Activated T-helper 1 cell treated with anti-CD3 and anti-CD28 coated beads, Interleukin-12 subunit alpha, Interleukin-12 subunit beta, Interleukin-2, Interleukin-4 antibody, amounts not matched to agents 30 ng/mL and 10 ng/mL and 1 ng/mL, durations not matched to agents 14 hours and 24 hours and 36 hours (primary cell): ENCODE results near the gene SLC24A3. TPM values are rescaled to one million over a fixed set of nuclear protein-coding genes. Genes with fewer than 3 reads are reported as not detected.

Experiments
- DNase-seq: peaks from one replicate; pipeline ENCODE4 v3.0.0; 2021; ENCODE audit warnings: low spot score
- H3K27ac Mint-ChIP-seq: one replicate; pipeline ENCODE4 v1.8.0; 2021; ENCODE audit warnings: mild to moderate bottlenecking, mixed read lengths
- H3K27me3 Mint-ChIP-seq: one replicate; pipeline ENCODE4 v1.8.0; 2022; ENCODE audit warnings: mild to moderate bottlenecking, moderate library complexity, mixed read lengths; ENCODE audit not compliant: insufficient read depth
- H3K36me3 Mint-ChIP-seq: one replicate; pipeline ENCODE4 v1.8.0; 2021; ENCODE audit warnings: low read depth, mixed read lengths
- H3K4me1 Mint-ChIP-seq: one replicate; pipeline ENCODE4 v1.8.0; 2021; ENCODE audit warnings: low read depth, mixed read lengths
- H3K4me3 Mint-ChIP-seq: one replicate; pipeline ENCODE4 v1.8.0; 2021; ENCODE audit warnings: mild to moderate bottlenecking, moderate library complexity, mixed read lengths
- H3K9me3 Mint-ChIP-seq: one replicate; pipeline ENCODE4 v1.8.0; 2021; ENCODE audit warnings: mixed read lengths
- intact Hi-C: fragments of 100-400 bp; cut with micrococcal nuclease; formaldehyde crosslinking; loops from one replicate; pipeline ENCODE4 v1.15.1; 2024
- total RNA-seq: library from RNA; stranded (reverse); gene quantifications from 2 replicates; pipeline ENCODE4 v1.2.3, GENCODE V29; 2022

The SLC24A3 gene
- total RNA-seq, 1 donor from 2014 or later: not detected

DNA sequence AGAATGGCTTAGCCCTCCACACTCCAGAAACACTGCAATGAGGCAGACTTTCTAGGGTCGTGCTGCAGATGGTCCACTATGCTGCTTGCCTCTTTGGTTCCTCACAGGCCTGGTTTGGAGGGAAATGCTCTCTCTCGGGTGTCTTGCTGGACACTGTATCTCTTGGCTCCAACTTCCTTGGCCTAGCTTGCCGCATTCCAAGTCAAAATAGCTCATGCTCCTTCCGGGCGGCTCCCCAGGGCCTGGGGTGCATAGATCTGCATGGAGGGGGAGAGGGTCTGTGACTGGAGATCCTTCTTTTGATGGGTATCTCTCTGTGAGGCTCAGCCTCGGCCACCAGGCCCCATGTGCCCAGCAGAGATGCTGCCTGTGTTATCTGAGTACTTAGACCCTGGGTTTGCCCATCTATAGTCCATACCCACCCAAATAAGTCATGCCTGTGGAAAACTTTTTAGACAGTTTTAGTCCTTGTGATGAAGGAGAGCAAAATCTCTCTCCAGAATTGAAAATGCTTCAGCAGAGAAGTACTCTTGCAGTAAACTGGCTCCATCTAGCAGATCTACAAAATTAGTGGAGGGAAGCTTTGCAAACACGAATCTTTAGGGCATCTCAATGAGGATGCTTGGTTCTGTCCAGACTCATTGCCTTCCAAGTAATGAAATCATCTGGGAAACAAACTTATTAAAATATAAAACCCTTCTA, 281.5 kb downstream of the SLC24A3 start:
- Mint-ChIP-seq H3K27me3 (no peaks in the 10 kb centered on the region), H3K4me3 (no peak overlapping the region), H3K36me3 (no peaks in the 10 kb centered on the region), H3K9me3 (no peaks in the 10 kb centered on the region), H3K4me1 (no peaks in the 10 kb centered on the region), H3K27ac (no peak overlapping the region)
- intact Hi-C loops: no loop called here
- DNase-seq: no peak

DNA sequence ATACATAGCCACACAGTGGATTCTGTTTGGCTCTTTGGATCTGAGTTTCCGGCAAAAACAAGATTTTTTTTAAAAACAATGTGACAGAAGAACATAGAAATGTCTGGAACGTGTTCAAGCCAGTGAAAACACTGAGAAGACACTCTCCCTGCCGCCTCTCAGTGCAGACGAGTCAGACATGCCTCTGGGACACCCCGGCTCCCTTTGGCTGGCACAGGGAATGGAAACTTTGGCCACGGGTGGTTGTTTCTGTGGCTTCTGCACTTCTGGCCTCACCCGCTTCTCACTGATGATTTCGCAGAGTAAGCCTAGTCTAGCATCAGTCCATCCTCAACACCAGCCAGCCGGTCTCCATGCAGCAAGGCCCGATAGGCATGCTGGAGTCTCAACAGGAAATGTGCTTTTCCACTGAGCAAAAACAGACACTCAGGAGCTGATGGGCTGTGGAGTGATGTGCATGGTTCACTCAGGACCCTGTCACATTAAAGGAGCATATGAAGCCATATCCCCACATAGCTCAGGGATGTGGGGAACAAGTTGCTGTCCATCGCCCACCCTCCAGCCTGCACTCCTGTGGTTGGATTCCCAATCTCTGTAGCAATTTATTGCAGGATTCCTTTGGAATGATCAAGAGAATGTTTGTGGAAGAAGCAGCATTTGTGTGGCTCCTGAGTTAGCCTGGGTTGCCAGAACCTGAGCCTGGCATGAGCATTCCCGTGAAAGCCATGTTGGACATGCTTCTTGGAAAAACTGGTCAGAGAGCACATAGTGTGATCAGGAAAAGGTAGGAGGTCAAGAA, 283.7 kb downstream of the SLC24A3 start:
- H3K36me3 Mint-ChIP-seq: no peaks in the 10 kb centered on the region
- intact Hi-C loops: no loop called here
- no peak overlapping the region for H3K27ac Mint-ChIP-seq
- H3K9me3 Mint-ChIP-seq: no peaks in the 10 kb centered on the region
- DNase-seq: no peak
- H3K27me3 Mint-ChIP-seq: no peaks in the 10 kb centered on the region
- H3K4me1 Mint-ChIP-seq: no peaks in the 10 kb centered on the region
- no peak overlapping the region for H3K4me3 Mint-ChIP-seq

GRCh38 chr20:19497064-19497463, 284.6 kb downstream of the SLC24A3 start:
- Mint-ChIP-seq H3K4me1 (no peaks in the 10 kb centered on the region), H3K4me3 (no peak overlapping the region), H3K36me3 (no peaks in the 10 kb centered on the region), H3K9me3 (no peaks in the 10 kb centered on the region), H3K27me3 (no peaks in the 10 kb centered on the region), H3K27ac (no peak overlapping the region)
- DNase-seq: no peak
- intact Hi-C loops: no loop called here

GRCh38 chr20:19498756-19499155, 286.3 kb downstream of the SLC24A3 start:
- Mint-ChIP-seq H3K4me1 (no peaks in the 10 kb centered on the region), H3K9me3 (no peaks in the 10 kb centered on the region), H3K27me3 (no peaks in the 10 kb centered on the region), H3K27ac (no peak overlapping the region), H3K36me3 (no peaks in the 10 kb centered on the region), H3K4me3 (no peak overlapping the region)
- intact Hi-C loops: no loop called here
- no peak for DNase-seq

- Mint-ChIP-seq H3K4me1 (no peaks in the 10 kb centered on the region), H3K4me3 (no peak overlapping the region), H3K27ac (no peak overlapping the region), H3K27me3 (no peaks in the 10 kb centered on the region), H3K9me3 (no peaks in the 10 kb centered on the region), H3K36me3 (no peaks in the 10 kb centered on the region)
- intact Hi-C loops: no loop called here
- no peak for DNase-seq
Observed at GRCh38 chr20:19501476-19502115, 289.2 kb downstream of the SLC24A3 start.

DNA sequence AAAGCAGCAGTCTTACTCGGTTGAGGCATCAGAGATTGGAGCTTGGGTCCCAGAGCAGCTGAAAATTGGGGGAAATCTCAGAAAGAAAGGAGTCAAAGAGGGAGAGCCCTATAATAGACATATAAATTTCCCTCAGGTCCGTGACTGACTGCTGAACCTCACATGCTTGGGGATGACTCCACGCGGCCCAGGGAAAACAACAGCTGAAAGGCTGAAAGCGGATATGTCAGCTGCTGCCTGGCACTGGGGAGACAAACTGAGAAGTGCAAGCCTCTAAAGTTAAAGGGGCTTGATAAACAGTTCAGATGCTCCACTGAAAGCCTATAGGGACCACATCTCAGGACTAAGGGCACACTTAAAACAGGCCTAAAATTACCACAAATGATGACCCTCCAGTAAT, 289.7 kb downstream of the SLC24A3 start:
- Mint-ChIP-seq H3K4me3 (no peak overlapping the region), H3K27me3 (no peaks in the 10 kb centered on the region), H3K36me3 (no peaks in the 10 kb centered on the region), H3K4me1 (no peaks in the 10 kb centered on the region), H3K27ac (no peak overlapping the region), H3K9me3 (no peaks in the 10 kb centered on the region)
- DNase-seq: no peak
- intact Hi-C loops: no loop called here

GRCh38 chr20:19504251-19504650, 291.8 kb downstream of the SLC24A3 start:
- no peaks in the 10 kb centered on the region for H3K9me3 Mint-ChIP-seq
- H3K4me3 Mint-ChIP-seq: no peak overlapping the region
- no peak for DNase-seq
- H3K27me3 Mint-ChIP-seq: no peaks in the 10 kb centered on the region
- H3K27ac Mint-ChIP-seq: no peak overlapping the region
- no peaks in the 10 kb centered on the region for H3K36me3 Mint-ChIP-seq
- intact Hi-C loops: no loop called here
- H3K4me1 Mint-ChIP-seq: no peaks in the 10 kb centered on the region

- no peaks in the 10 kb centered on the region for H3K27me3 Mint-ChIP-seq
- intact Hi-C loops: no loop called here
- no peaks in the 10 kb centered on the region for H3K4me1 Mint-ChIP-seq
- H3K27ac Mint-ChIP-seq: no peak overlapping the region
- no peaks in the 10 kb centered on the region for H3K36me3 Mint-ChIP-seq
- no peak overlapping the region for H3K4me3 Mint-ChIP-seq
- no peaks in the 10 kb centered on the region for H3K9me3 Mint-ChIP-seq
- DNase-seq: no peak
Observed at GRCh38 chr20:19506021-19506420, 293.6 kb downstream of the SLC24A3 start.

- Mint-ChIP-seq H3K9me3 (no peaks in the 10 kb centered on the region), H3K4me3 (no peak overlapping the region), H3K36me3 (no peaks in the 10 kb centered on the region), H3K27me3 (no peaks in the 10 kb centered on the region), H3K4me1 (no peaks in the 10 kb centered on the region), H3K27ac (no peak overlapping the region)
- DNase-seq: no peak
- intact Hi-C loops: no loop called here
Observed at GRCh38 chr20:19508449-19508848, 296.0 kb downstream of the SLC24A3 start.

GRCh38 chr20:19510611-19511010, 298.2 kb downstream of the SLC24A3 start:
- no peak for DNase-seq
- H3K4me3 Mint-ChIP-seq: no peak overlapping the region
- no peaks in the 10 kb centered on the region for H3K9me3 Mint-ChIP-seq
- H3K36me3 Mint-ChIP-seq: no peaks in the 10 kb centered on the region
- no peaks in the 10 kb centered on the region for H3K27me3 Mint-ChIP-seq
- no peaks in the 10 kb centered on the region for H3K4me1 Mint-ChIP-seq
- intact Hi-C loops: no loop called here
- H3K27ac Mint-ChIP-seq: no peak overlapping the region

GRCh38 chr20:19511931-19512330, 299.5 kb downstream of the SLC24A3 start:
- Mint-ChIP-seq H3K9me3 (no peaks in the 10 kb centered on the region), H3K27me3 (no peaks in the 10 kb centered on the region), H3K4me1 (no peaks in the 10 kb centered on the region), H3K4me3 (no peak overlapping the region), H3K27ac (no peak overlapping the region), H3K36me3 (no peaks in the 10 kb centered on the region)
- no peak for DNase-seq
- intact Hi-C loops: no loop called here

DNA sequence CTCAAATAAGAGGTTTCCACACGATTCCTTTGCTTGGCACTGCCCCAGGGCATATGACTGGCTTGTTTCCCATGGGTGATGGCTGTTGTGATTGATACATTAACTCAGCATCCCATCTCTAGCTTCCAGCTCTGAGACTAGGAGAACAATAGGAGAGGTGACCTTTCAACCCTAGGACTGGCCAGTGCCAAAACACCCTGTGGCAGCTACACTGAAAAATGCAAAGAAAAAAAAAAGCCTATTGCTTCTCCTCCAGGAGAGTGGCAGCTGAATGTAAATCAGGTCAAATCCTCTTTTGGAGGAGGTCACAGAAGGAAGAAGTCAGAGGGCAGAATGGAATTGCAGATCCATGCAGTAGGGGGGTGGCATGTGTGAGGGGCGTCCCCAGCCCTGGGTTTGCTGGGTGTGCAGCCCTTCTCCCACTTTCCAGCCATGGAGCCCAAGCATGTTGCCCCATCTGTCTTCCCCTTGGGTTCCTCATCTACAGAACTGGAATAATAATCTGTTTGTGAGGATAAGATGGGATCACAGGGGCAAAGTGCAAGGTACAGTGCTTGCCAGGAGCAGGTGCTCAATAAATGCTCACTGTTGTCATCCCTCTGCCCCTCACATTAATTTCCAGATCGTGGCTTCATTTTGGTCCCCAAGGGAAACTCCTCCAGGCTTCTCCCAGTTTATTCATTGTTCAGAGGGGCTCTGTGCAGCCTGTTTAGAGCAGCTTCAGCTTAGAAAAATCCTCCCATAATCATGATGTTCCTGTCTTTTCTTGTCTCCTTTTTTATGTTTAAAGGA, 300.6 kb downstream of the SLC24A3 start:
- Mint-ChIP-seq H3K27me3 (no peaks in the 10 kb centered on the region), H3K9me3 (no peaks in the 10 kb centered on the region), H3K27ac (no peak overlapping the region), H3K36me3 (no peaks in the 10 kb centered on the region), H3K4me3 (no peak overlapping the region), H3K4me1 (no peaks in the 10 kb centered on the region)
- intact Hi-C loops: no loop called here
- DNase-seq: no peak

GRCh38 chr20:19515074-19515473, 302.6 kb downstream of the SLC24A3 start:
- no peaks in the 10 kb centered on the region for H3K27me3 Mint-ChIP-seq

More at GRCh38 chr20:19515074-19515473, 302.6 kb downstream of the SLC24A3 start:
- intact Hi-C loops: no loop called here
- Mint-ChIP-seq H3K4me3 (no peak overlapping the region), H3K9me3 (no peaks in the 10 kb centered on the region), H3K36me3 (no peaks in the 10 kb centered on the region), H3K27ac (no peak overlapping the region), H3K4me1 (no peaks in the 10 kb centered on the region)
- no peak for DNase-seq
